Measurements from ENCODE around the gene NUB1.

NUB1 gene

GRCh38 chr7:151314401-151314800 lies 27.2 kb upstream of the NUB1 start:
- Histone ChIP-seq H3K36me3 (ENCODE audit: insufficient read depth, insufficient read length, low read length) (no peaks in the 10 kb centered on the region), H3K9me3 (ENCODE audit: insufficient read depth, low read length) (peaks cover 24% of the 10 kb centered on the region), H3K4me3 (ENCODE audit: insufficient read length, low read depth) (no peak overlapping the region), H3K9ac (ENCODE audit: insufficient read length, low read depth) (no peak overlapping the region), H3K27me3 (ENCODE audit: insufficient read depth, insufficient read length) (no peaks in the 10 kb centered on the region), H3K4me1 (ENCODE audit: insufficient read depth, insufficient read length) (no peaks in the 10 kb centered on the region)
- no peak for TF ChIP-seq SUZ12 (IDR thresholded peaks at IDR 0.05; ENCODE audit: extremely low read depth, insufficient read depth, insufficient read length)
- no peak for TF ChIP-seq YY1 (IDR thresholded peaks at IDR 0.05; ENCODE audit: insufficient read depth, insufficient read length)
- no peak for TF ChIP-seq ZNF274 (IDR thresholded peaks at IDR 0.05; ENCODE audit: low read depth, low read length)
- DNase-seq (ENCODE audit: low read depth, low spot score) = no peak

DNA sequence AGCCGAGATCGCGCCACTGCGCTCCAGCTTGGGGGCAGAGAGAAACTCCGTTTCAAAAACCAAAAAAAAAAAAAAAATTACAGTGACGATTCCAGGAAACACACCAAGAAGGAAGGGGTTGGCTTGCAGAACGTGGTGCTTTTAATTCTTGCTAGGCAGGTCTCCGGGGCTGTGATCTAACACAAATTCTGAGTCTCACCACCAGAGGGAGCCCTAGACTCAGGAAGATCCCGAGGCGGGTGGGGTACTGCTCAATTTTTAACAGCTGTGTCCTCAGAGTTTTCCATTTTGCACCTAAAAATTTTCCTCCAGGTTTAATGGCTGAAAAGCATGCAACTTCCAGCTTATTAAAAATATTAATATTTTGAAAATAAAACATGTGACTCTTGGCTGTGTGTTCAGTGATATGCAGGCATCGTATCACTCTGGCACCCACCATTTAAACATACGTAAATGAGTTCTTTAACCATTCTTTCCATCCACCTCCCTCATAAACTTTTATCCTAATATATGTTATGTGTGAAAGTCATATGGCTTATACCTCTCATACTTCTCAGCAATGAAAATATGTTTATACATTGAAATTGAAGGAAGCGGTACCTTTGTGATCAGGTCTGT lies 26.5 kb upstream of the NUB1 start:
- TF ChIP-seq YY1 (IDR thresholded peaks at IDR 0.05; ENCODE audit: insufficient read depth, insufficient read length) = no peak
- TF ChIP-seq SUZ12 (IDR thresholded peaks at IDR 0.05; ENCODE audit: extremely low read depth, insufficient read depth, insufficient read length) = no peak
- TF ChIP-seq ZNF274 (IDR thresholded peaks at IDR 0.05; ENCODE audit: low read depth, low read length) = no peak
- Histone ChIP-seq H3K9me3 (ENCODE audit: insufficient read depth, low read length) (peaks cover 31% of the 10 kb centered on the region), H3K9ac (ENCODE audit: insufficient read length, low read depth) (no peak overlapping the region), H3K4me3 (ENCODE audit: insufficient read length, low read depth) (no peak overlapping the region), H3K4me1 (ENCODE audit: insufficient read depth, insufficient read length) (no peaks in the 10 kb centered on the region), H3K27me3 (ENCODE audit: insufficient read depth, insufficient read length) (no peaks in the 10 kb centered on the region), H3K36me3 (ENCODE audit: insufficient read depth, insufficient read length, low read length) (no peaks in the 10 kb centered on the region)
- DNase-seq (ENCODE audit: low read depth, low spot score) = peak; percentile 50

- Histone ChIP-seq H3K9ac (ENCODE audit: insufficient read length, low read depth) (no peak overlapping the region), H3K36me3 (ENCODE audit: insufficient read depth, insufficient read length, low read length) (no peaks in the 10 kb centered on the region), H3K4me1 (ENCODE audit: insufficient read depth, insufficient read length) (no peaks in the 10 kb centered on the region), H3K27me3 (ENCODE audit: insufficient read depth, insufficient read length) (no peaks in the 10 kb centered on the region), H3K9me3 (ENCODE audit: insufficient read depth, low read length) (peaks cover 39% of the 10 kb centered on the region), H3K4me3 (ENCODE audit: insufficient read length, low read depth) (no peak overlapping the region)
- no peak for DNase-seq (ENCODE audit: low read depth, low spot score)
- TF ChIP-seq SUZ12 (IDR thresholded peaks at IDR 0.05; ENCODE audit: extremely low read depth, insufficient read depth, insufficient read length) = no peak
- TF ChIP-seq YY1 (IDR thresholded peaks at IDR 0.05; ENCODE audit: insufficient read depth, insufficient read length) = no peak
- TF ChIP-seq ZNF274 (IDR thresholded peaks at IDR 0.05; ENCODE audit: low read depth, low read length) = no peak
Measured at GRCh38 chr7:151316896-151317295, 24.7 kb upstream of the NUB1 start.

GRCh38 chr7:151317936-151318335 lies 23.7 kb upstream of the NUB1 start:
- Histone ChIP-seq H3K4me3 (ENCODE audit: insufficient read length, low read depth) (no peak overlapping the region), H3K4me1 (ENCODE audit: insufficient read depth, insufficient read length) (no peaks in the 10 kb centered on the region), H3K9me3 (ENCODE audit: insufficient read depth, low read length) (peaks cover 39% of the 10 kb centered on the region; the same call in 1 of the 2 replicates), H3K9ac (ENCODE audit: insufficient read length, low read depth) (no peak overlapping the region), H3K36me3 (ENCODE audit: insufficient read depth, insufficient read length, low read length) (no peaks in the 10 kb centered on the region), H3K27me3 (ENCODE audit: insufficient read depth, insufficient read length) (no peaks in the 10 kb centered on the region)
- DNase-seq (ENCODE audit: low read depth, low spot score) = no peak
- no peak for TF ChIP-seq YY1 (IDR thresholded peaks at IDR 0.05; ENCODE audit: insufficient read depth, insufficient read length)
- TF ChIP-seq ZNF274 (IDR thresholded peaks at IDR 0.05; ENCODE audit: low read depth, low read length) = no peak
- TF ChIP-seq SUZ12 (IDR thresholded peaks at IDR 0.05; ENCODE audit: extremely low read depth, insufficient read depth, insufficient read length) = no peak

GRCh38 chr7:151319189-151319588 lies 22.4 kb upstream of the NUB1 start:
- Histone ChIP-seq H3K9me3 (ENCODE audit: insufficient read depth, low read length) (peaks cover 39% of the 10 kb centered on the region; the same call in 1 of the 2 replicates), H3K4me3 (ENCODE audit: insufficient read length, low read depth) (no peak overlapping the region), H3K9ac (ENCODE audit: insufficient read length, low read depth) (no peak overlapping the region), H3K36me3 (ENCODE audit: insufficient read depth, insufficient read length, low read length) (no peaks in the 10 kb centered on the region), H3K4me1 (ENCODE audit: insufficient read depth, insufficient read length) (no peaks in the 10 kb centered on the region), H3K27me3 (ENCODE audit: insufficient read depth, insufficient read length) (no peaks in the 10 kb centered on the region)
- TF ChIP-seq ZNF274 (IDR thresholded peaks at IDR 0.05; ENCODE audit: low read depth, low read length) (no peak), YY1 (IDR thresholded peaks at IDR 0.05; ENCODE audit: insufficient read depth, insufficient read length) (no peak), SUZ12 (IDR thresholded peaks at IDR 0.05; ENCODE audit: extremely low read depth, insufficient read depth, insufficient read length) (no peak)
- no peak for DNase-seq (ENCODE audit: low read depth, low spot score)

DNA sequence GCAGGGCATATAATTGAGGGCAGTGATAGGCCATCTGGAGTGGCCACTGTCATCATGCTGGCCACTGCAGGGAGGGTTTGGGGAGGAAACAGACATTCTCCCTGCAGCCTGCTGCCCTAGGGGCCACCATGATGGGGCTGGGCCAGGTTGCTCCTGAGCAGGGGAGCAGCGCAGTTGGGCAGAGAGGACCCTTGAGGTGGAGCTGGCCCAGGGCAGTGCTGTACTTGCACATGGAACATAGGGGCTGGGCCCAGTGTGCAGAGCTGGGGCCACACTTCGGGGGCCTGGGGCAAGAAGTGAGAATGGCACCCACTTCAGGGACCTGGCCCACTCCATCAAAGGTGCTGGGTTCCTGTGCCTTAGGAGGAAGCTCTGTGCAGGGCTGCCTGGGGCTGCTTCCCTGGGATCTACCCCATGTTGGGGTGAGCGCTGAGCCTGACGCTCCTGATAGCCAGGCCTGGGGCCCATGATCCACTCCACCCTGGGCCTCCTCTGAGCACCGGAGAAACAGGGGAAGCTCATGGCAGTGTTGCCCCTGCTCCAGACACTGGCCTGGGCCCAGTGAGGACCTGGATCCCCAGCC lies 21.3 kb upstream of the NUB1 start:
- H3K4me1 ChIP-seq (ENCODE audit: insufficient read depth, insufficient read length) = no peaks in the 10 kb centered on the region

DNA sequence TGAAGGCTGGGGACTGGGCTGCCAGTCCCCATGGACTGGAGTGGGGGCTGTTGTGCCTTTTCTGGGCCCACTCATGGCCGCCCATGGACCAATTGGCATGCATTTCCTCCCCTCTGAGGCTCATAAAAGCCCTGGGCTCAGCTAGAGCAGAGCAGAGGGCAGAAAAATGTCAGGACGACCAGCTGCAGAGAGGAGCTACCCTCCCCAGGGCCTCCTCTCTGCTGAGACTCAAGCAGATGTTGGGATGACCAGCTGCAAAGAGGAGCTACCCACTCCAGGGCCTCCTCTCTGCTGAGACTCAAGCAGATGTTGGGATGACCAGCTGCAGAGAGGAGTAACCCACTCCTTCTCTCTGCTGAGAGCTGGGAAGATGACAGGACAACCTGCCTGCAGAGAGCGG lies 20.3 kb upstream of the NUB1 start:
- Histone ChIP-seq H3K4me3 (ENCODE audit: insufficient read length, low read depth) (no peak overlapping the region), H3K9me3 (ENCODE audit: insufficient read depth, low read length) (peaks cover 39% of the 10 kb centered on the region; the same call in 1 of the 2 replicates), H3K4me1 (ENCODE audit: insufficient read depth, insufficient read length) (no peaks in the 10 kb centered on the region), H3K27me3 (ENCODE audit: insufficient read depth, insufficient read length) (no peaks in the 10 kb centered on the region), H3K9ac (ENCODE audit: insufficient read length, low read depth) (no peak overlapping the region), H3K36me3 (ENCODE audit: insufficient read depth, insufficient read length, low read length) (no peaks in the 10 kb centered on the region)
- no peak for DNase-seq (ENCODE audit: low read depth, low spot score)
- no peak for TF ChIP-seq SUZ12 (IDR thresholded peaks at IDR 0.05; ENCODE audit: extremely low read depth, insufficient read depth, insufficient read length)
- TF ChIP-seq YY1 (IDR thresholded peaks at IDR 0.05; ENCODE audit: insufficient read depth, insufficient read length) = no peak
- no peak for TF ChIP-seq ZNF274 (IDR thresholded peaks at IDR 0.05; ENCODE audit: low read depth, low read length)

More for the DNA sequence above, 21.3 kb upstream of the NUB1 start:
- Histone ChIP-seq H3K36me3 (ENCODE audit: insufficient read depth, insufficient read length, low read length) (no peaks in the 10 kb centered on the region), H3K27me3 (ENCODE audit: insufficient read depth, insufficient read length) (no peaks in the 10 kb centered on the region), H3K9ac (ENCODE audit: insufficient read length, low read depth) (no peak overlapping the region), H3K4me3 (ENCODE audit: insufficient read length, low read depth) (no peak overlapping the region), H3K9me3 (ENCODE audit: insufficient read depth, low read length) (peaks cover 39% of the 10 kb centered on the region; the same call in 1 of the 2 replicates)
- TF ChIP-seq SUZ12 (IDR thresholded peaks at IDR 0.05; ENCODE audit: extremely low read depth, insufficient read depth, insufficient read length) (no peak), YY1 (IDR thresholded peaks at IDR 0.05; ENCODE audit: insufficient read depth, insufficient read length) (no peak), ZNF274 (IDR thresholded peaks at IDR 0.05; ENCODE audit: low read depth, low read length) (no peak)
- DNase-seq (ENCODE audit: low read depth, low spot score) = no peak

Measured in NT2/D1 (cell line).